Left ventricle myocardium inferior (tissue), 1 donor: Measurements from ENCODE around the gene CHAD. TPM values are rescaled to one million over a fixed set of nuclear protein-coding genes. Genes with fewer than 3 reads are reported as not detected.
"Not testable (repeated sequence)": the region's sequence is repeated elsewhere in the genome, so short reads cannot be mapped to it uniquely, and the experiment has no call there.

Experiments
- DNase-seq: peaks from one replicate; pipeline ENCODE4 v3.0.0-alpha.2; 2020
- H3K27ac ChIP-seq: fragments of 200-600 bp; replicated peaks from 2 replicates; pipeline ENCODE4 v1.8.0; 2021
- H3K27me3 ChIP-seq: fragments of 200-600 bp; 2 replicates; pipeline ENCODE4 v1.8.0; 2021; ENCODE audit warnings: low read depth
- H3K36me3 ChIP-seq: fragments of 200-600 bp; 2 replicates; pipeline ENCODE4 v1.8.0; 2021
- H3K4me1 ChIP-seq: fragments of 200-600 bp; 2 replicates; pipeline ENCODE4 v1.8.0; 2021
- H3K4me3 ChIP-seq: fragments of 200-600 bp; 2 replicates; pipeline ENCODE4 v1.8.0; 2021; ENCODE audit warnings: mild to moderate bottlenecking, moderate library complexity
- H3K9me3 ChIP-seq: fragments of 200-600 bp; replicated peaks from 2 replicates; pipeline ENCODE4 v1.8.0; 2021
- CTCF ChIP-seq: fragments of 200-600 bp; IDR thresholded peaks from 2 replicates; pipeline ENCODE4 v1.8.0; 2021; ENCODE audit warnings: antibody characterized with exemption, mild to moderate bottlenecking, borderline replicate concordance
- intact Hi-C: fragments of 100-400 bp; cut with micrococcal nuclease; formaldehyde crosslinking; loops from one replicate; pipeline ENCODE4 v1.11.0; 2022
- total RNA-seq: library from RNA; stranded (reverse); fragmentation: NEBNext Ultra II Directional; extraction: Animal tissue kit (Norgen Biotek cat#: 25700); gene quantifications from one replicate; pipeline ENCODE4 v1.2.1, GENCODE V29; 2021
- donor health status: DM: no; HTN: yes; CAD: no; lungs with severe emphysema.

CHAD gene
- total RNA-seq, 1 donor from 2014 or later, result not detected

- Histone ChIP-seq H3K4me3 (no peak overlapping the region), H3K27ac (no peak overlapping the region), H3K36me3 (no peaks in the 10 kb centered on the region), H3K9me3 (peaks cover 6% of the 10 kb centered on the region), H3K27me3 (no peaks in the 10 kb centered on the region), H3K4me1 (peaks cover 50% of the 10 kb centered on the region)
- TF ChIP-seq CTCF, result no peak
- no peak for DNase-seq
- intact Hi-C loops, result no loop called here
Measured at GRCh38 chr17:50423553-50424159, 45.0 kb downstream of the CHAD start.

DNA sequence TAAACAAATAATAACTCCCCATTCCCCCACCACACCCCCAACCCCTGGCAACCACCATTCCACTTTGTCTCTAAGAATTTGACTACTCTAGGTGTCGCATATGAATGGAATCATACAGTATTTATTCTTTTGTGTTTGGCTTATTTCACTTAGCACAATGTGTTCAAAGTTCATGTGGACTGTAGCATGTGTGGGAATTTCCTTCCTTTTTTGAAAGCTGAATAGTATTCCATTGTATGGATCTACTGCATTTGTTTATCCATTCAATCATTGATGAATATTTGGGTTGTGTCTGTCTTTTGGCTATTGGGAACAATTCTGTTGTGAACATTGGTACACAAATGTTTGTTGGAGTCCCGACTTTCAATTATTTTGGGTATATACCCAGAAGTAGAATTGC, 45.9 kb downstream of the CHAD start:
- H3K27me3 ChIP-seq, result no peaks in the 10 kb centered on the region
- no peak for DNase-seq
- no peaks in the 10 kb centered on the region for H3K36me3 ChIP-seq
- no peak overlapping the region for H3K4me3 ChIP-seq
- TF ChIP-seq CTCF, result no peak
- peaks cover 45% of the 10 kb centered on the region for H3K4me1 ChIP-seq
- H3K9me3 ChIP-seq, result peaks cover 6% of the 10 kb centered on the region
- intact Hi-C loops, result no loop called here
- no peak overlapping the region for H3K27ac ChIP-seq

DNA sequence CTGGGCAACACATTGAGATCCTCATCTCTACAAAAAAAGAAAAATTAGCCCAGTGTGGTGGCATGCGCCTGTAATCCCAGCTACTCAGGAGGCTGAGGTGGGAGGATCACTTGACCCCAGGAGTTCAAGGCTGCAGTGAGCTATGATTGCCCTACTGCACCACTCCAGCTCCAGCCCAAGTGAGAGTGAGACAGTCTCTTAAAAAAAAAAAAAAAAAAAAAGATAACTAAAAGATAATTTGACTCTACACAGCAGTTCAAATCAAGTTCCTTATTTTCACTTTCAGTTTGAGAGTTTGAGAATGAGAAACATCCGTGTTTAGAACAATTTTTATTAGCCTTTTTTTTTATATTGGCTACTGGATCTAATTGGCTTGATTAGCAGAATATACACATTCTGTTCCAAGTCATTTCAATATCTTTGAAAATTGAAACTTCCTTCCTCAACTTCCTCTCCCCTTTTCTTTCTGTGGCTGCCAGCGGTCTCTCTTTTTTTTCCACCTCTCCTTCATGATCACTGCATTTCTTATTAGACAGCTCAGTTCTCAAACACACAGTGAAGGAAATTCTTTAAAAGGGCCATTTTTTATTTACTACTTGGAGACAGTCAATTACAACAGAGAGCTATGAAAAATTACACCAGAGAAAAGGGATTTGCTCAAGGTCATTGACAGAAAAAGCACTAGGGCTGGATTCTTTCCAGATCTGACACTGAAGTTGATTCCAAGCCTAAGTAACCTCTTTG, 47.2 kb downstream of the CHAD start:
- no peak for DNase-seq
- intact Hi-C loops, result no loop called here
- no peaks in the 10 kb centered on the region for H3K36me3 ChIP-seq
- H3K9me3 ChIP-seq, result peaks cover 6% of the 10 kb centered on the region
- peak overlapping the region; percentile 74 for H3K27ac ChIP-seq
- no peaks in the 10 kb centered on the region for H3K27me3 ChIP-seq
- H3K4me1 ChIP-seq, result peaks cover 32% of the 10 kb centered on the region
- TF ChIP-seq CTCF, result no peak
- peak overlapping the region; percentile 45 for H3K4me3 ChIP-seq

DNA sequence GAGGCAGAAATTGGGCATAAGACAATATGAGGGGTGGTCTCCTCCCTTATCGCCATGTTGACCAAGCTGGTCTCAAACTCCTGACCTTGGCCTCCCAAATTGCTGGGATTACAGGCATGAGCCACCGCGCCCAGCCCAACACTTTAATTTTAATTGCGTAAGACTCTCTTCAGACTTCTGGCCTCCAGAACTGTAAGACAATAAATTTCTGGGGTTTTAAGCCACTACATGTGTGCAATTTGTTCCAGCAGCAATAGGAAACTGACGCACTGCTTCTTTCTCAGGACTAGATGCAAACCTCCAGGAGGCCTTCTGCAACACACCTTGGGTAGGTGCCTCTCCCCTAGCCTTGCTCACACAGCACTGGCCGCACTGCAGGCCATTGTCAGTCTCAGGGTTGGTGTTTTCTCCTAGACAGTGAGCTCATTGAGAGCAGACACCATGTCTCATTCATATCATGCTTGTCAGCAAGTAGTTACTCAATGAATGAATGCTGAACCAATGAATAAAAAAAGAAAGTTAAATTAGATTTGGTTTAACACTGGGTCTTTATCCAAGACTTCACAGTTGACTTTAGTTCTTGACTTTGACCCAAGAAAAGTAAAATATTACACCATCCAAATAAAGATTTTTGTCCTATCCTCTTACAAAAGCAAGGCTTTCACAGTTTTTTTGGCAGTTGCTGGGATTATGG, 48.1 kb downstream of the CHAD start:
- Histone ChIP-seq H3K4me3 (peak overlapping the region; percentile 45), H3K9me3 (peaks cover 6% of the 10 kb centered on the region), H3K36me3 (no peaks in the 10 kb centered on the region), H3K4me1 (peaks cover 23% of the 10 kb centered on the region), H3K27me3 (no peaks in the 10 kb centered on the region), H3K27ac (peak overlapping the region; percentile 74)
- DNase-seq, result no peak
- intact Hi-C loops, result no loop called here
- TF ChIP-seq CTCF, result no peak

DNA sequence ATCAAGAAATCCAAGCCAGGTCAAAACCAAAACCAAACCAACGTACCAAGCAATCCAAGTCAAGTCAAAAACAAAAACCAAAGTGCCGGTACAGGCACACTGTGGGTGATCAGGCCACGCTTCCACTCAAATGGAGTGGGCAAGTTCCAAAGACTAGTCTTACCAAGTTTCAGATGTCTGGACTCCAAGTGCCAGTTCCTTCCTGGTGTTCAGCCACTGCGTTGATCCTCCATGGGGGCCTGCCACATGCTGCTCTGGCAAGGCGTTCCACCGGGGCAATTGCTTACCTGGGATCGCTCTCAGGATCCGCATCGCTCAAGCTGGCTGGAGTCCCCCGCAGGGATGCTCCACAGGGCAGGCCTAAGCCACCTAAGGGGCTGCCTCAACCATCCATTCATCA, 49.1 kb downstream of the CHAD start:
- H3K36me3 ChIP-seq, intact Hi-C loops, H3K27me3 ChIP-seq, DNase-seq, H3K27ac ChIP-seq, H3K9me3 ChIP-seq, H3K4me3 ChIP-seq: not testable (repeated sequence)
- peaks cover 13% of the 10 kb centered on the region for H3K4me1 ChIP-seq

GRCh38 chr17:50414808-50415207, 53.9 kb downstream of the CHAD start:
- no peak for DNase-seq
- H3K4me3 ChIP-seq, result no peak overlapping the region
- no peak overlapping the region for H3K27ac ChIP-seq
- no peaks in the 10 kb centered on the region for H3K36me3 ChIP-seq
- no peak for TF ChIP-seq CTCF
- H3K9me3 ChIP-seq, result peaks cover 6% of the 10 kb centered on the region
- intact Hi-C loops, result no loop called here
- no peaks in the 10 kb centered on the region for H3K27me3 ChIP-seq
- H3K4me1 ChIP-seq, result no peaks in the 10 kb centered on the region
